ENCODE results near the gene SLC47A1. TPM values are rescaled to one million over a fixed set of nuclear protein-coding genes. Genes with fewer than 3 reads are reported as not detected.
A peak's percentile ranks its signal among the peaks of the same experiment; 100 is the strongest.

SLC47A1 gene
- total RNA-seq, 4 donors from 2014 or later: 0.72 to 2.2 (median 1.4) TPM; not detected in 1

DNA sequence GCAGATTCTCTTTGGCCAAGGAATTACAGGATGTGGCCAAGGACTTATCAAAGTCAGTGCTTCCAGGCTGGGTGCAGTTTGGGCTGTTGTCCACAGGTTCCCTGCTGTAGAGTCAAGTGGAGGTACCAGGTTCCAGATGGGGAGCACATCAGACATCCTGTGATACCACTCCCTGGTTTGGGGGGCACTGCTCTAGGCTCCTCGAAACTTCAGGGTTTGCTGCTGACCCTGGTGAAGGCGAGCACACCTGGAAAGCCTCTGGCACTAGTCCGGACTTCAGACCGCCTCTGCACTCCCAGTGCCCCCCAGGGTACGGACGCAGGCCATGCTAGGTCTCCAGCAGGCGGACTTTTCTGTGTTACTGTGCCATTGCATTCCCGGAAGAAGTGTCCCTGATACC, 10.7 kb downstream of the SLC47A1 start:
- Histone ChIP-seq H3K27me3 (no peaks in the 10 kb centered on the region), H3K4me1 (no peaks in the 10 kb centered on the region), H3K27ac (no peak overlapping the region), H3K36me3 (no peaks in the 10 kb centered on the region), H3K9me3 (no peaks in the 10 kb centered on the region), H3K4me3 (no peak overlapping the region)
- 85 to 100% methylated on average over 3 to 6 of the region's 8 CpGs for WGBS, 2 donors (ENCODE audit: low coverage in 1 of 2)
- TF ChIP-seq POLR2A (IDR thresholded peaks at IDR 0.05) (no peak), POLR2AphosphoS5 (IDR thresholded peaks at IDR 0.05) (no peak), EP300 (IDR thresholded peaks at IDR 0.05) (no peak)
- TF ChIP-seq, protein P1, sequence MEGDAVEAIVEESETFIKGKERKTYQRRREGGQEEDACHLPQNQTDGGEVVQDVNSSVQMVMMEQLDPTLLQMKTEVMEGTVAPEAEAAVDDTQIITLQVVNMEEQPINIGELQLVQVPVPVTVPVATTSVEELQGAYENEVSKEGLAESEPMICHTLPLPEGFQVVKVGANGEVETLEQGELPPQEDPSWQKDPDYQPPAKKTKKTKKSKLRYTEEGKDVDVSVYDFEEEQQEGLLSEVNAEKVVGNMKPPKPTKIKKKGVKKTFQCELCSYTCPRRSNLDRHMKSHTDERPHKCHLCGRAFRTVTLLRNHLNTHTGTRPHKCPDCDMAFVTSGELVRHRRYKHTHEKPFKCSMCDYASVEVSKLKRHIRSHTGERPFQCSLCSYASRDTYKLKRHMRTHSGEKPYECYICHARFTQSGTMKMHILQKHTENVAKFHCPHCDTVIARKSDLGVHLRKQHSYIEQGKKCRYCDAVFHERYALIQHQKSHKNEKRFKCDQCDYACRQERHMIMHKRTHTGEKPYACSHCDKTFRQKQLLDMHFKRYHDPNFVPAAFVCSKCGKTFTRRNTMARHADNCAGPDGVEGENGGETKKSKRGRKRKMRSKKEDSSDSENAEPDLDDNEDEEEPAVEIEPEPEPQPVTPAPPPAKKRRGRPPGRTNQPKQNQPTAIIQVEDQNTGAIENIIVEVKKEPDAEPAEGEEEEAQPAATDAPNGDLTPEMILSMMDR (IDR thresholded peaks at IDR 0.05): no peak
- no peak for ATAC-seq

DNA sequence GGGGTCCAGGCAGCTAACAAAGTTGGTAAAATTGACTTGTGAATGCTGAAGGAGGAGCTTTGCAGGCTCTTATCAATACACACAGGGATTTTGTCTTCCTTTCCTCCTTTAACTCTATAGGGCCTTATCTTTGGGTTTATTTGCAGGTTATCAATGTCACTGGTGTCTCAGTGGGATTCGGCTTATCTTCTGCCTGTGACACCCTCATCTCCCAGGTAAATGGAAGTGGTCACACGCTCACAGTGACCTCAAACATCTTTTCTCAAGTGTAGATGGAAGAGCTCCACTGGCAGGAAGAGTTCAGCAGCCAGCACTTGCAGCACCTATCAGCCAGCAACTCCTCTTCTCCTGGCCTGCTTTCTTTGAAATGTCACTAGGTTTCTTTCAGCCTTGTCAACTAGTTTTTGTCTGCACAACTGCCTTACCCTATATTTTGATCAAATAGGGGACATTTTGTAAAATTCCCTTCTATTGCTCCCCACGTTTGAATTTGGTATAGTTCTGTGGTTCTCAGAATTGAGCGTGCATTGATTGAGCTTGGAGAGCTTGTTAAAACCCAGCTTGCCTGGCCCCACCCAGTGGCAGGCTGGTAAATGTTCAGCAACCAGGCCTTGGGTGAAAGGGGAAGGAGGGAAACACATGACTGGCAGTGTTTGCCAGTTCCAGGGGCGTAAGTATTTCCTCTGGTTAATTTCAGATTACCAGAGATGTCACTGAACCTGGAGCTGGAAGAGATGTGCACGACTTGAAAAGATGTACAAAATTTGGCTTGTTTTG, 12.8 kb downstream of the SLC47A1 start:
- 46 to 83% methylated on average over 2 to 4 of the region's 6 CpGs for WGBS, 2 donors (ENCODE audit: low coverage in 1 of 2)
- Histone ChIP-seq H3K36me3 (no peaks in the 10 kb centered on the region), H3K4me3 (no peak overlapping the region), H3K27me3 (no peaks in the 10 kb centered on the region), H3K4me1 (no peaks in the 10 kb centered on the region), H3K27ac (no peak overlapping the region), H3K9me3 (no peaks in the 10 kb centered on the region)
- ATAC-seq: peak; percentile 55
- TF ChIP-seq, protein P1 (IDR thresholded peaks at IDR 0.05): peak in 2 of 4 experiments; percentile 16
- no peak for TF ChIP-seq POLR2AphosphoS5 (IDR thresholded peaks at IDR 0.05)

DNA sequence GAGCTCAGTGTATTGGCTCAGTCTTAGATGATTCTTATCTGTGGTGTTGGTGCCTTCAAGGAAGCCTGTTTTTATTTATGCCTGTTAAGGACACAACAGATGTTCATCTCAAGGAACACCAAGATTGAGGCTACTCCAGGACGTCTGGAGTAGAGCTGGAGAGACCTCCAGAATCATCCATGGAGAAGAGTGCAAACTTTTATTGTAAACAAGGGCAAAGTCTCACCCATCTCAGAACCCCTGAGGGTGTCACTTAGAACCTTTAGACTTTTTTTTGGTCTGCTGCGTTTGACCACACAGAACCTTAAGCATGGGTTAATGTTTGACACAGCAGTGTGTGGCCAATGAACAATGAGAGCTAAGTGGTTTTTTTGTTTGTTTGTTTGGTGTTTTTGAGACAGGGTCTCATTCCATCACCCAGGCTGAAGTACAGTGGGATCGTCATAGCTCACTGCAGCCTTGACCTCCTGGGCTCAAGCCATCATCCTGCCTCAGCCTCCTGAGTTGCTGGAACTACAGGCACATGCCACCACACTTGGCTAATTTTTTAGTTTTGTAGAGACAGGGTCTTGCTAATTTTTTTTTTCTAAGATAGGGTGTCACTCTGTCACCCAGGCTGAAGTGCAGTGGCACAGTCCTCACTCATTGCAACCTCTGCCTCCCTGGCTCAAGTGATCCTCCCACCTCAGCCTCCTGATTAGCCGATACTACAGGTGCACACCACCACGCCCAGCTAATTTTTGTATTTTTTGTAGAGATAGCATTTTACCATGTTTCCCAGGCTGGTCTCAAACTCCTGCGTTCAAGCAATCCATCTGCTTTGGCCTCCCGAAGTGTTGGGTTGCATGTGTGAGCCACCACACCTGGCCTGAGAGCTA, 16.3 kb downstream of the SLC47A1 start:
- 82 to 93% methylated on average over 4 to 5 of the region's 7 CpGs for WGBS, 2 donors (ENCODE audit: low coverage in 1 of 2)
- no peak overlapping the region for H3K4me3 ChIP-seq
- no peak for TF ChIP-seq POLR2AphosphoS5 (IDR thresholded peaks at IDR 0.05)
- no peak for TF ChIP-seq POLR2A (IDR thresholded peaks at IDR 0.05)
- TF ChIP-seq EP300 (IDR thresholded peaks at IDR 0.05): no peak
- TF ChIP-seq, protein P1 (IDR thresholded peaks at IDR 0.05): no peak
- no peaks in the 10 kb centered on the region for H3K4me1 ChIP-seq
- H3K27me3 ChIP-seq: no peaks in the 10 kb centered on the region
- no peak for ATAC-seq
- no peak overlapping the region for H3K27ac ChIP-seq
- H3K36me3 ChIP-seq: no peaks in the 10 kb centered on the region
- no peaks in the 10 kb centered on the region for H3K9me3 ChIP-seq

DNA sequence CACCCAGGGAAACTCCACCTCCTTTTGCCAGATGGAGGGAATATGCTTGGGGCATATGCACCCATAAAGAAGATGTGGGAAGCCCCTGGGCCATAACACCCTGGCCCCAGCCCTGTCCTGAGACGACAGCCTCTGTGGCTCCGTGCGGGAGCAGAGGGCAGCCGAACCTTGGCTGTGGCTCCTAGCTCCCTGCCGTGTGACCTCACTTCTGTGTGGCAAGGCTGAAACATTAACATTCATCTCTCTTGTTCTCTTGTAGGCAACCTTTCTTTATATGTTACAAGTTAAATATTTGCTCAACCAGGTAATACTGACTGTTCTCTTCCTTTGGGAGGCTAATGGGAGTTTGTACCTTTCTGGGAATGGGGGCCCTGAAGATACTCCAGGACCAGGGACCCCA, 17.5 kb downstream of the SLC47A1 start:
- Histone ChIP-seq H3K4me3 (no peak overlapping the region), H3K36me3 (no peaks in the 10 kb centered on the region), H3K9me3 (no peaks in the 10 kb centered on the region), H3K27me3 (no peaks in the 10 kb centered on the region), H3K4me1 (no peaks in the 10 kb centered on the region), H3K27ac (no peak overlapping the region)
- 58 to 94% methylated on average over 2 to 5 of the region's 5 CpGs for WGBS, 2 donors (ENCODE audit: low coverage in 1 of 2)
- TF ChIP-seq POLR2AphosphoS5 (IDR thresholded peaks at IDR 0.05): no peak
- TF ChIP-seq, protein P1 (IDR thresholded peaks at IDR 0.05): no peak
- TF ChIP-seq POLR2A (IDR thresholded peaks at IDR 0.05): no peak
- no peak for TF ChIP-seq EP300 (IDR thresholded peaks at IDR 0.05)
- ATAC-seq: no peak

All from gastroesophageal sphincter (tissue), 4 donors.